Measurements from ENCODE around the gene FRMD5. TPM values are rescaled to one million over a fixed set of nuclear protein-coding genes. Genes with fewer than 3 reads are reported as not detected.

The FRMD5 gene
- total RNA-seq, 1 donor from 2014 or later = 62.4 TPM

DNA sequence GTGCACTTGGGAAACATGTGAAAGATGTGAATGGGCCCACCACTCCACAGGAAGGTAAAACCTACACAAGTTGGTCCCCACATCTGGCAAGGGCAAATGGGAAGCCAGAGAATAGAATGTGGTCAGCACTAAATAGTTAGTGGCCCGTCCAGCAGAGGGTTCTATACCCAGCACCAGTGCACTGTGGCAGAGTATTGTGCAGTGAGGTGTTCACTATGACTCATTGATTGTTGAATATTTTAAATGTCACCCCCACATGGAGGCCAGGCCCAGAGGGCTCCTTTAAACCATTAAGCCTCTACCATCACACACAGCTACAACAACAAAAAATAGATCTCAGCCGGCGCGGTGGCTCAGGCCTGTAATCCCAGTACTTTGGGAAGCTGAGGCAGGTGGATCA, 11.7 kb downstream of the FRMD5 start:
- no peaks in the 10 kb centered on the region for H3K36me3 ChIP-seq
- TF ChIP-seq, protein P1, sequence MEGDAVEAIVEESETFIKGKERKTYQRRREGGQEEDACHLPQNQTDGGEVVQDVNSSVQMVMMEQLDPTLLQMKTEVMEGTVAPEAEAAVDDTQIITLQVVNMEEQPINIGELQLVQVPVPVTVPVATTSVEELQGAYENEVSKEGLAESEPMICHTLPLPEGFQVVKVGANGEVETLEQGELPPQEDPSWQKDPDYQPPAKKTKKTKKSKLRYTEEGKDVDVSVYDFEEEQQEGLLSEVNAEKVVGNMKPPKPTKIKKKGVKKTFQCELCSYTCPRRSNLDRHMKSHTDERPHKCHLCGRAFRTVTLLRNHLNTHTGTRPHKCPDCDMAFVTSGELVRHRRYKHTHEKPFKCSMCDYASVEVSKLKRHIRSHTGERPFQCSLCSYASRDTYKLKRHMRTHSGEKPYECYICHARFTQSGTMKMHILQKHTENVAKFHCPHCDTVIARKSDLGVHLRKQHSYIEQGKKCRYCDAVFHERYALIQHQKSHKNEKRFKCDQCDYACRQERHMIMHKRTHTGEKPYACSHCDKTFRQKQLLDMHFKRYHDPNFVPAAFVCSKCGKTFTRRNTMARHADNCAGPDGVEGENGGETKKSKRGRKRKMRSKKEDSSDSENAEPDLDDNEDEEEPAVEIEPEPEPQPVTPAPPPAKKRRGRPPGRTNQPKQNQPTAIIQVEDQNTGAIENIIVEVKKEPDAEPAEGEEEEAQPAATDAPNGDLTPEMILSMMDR (IDR thresholded peaks at IDR 0.05; ENCODE audit: borderline replicate concordance) = no peak
- H3K27ac ChIP-seq (replicated peaks) = no peak overlapping the region
- H3K27me3 ChIP-seq (ENCODE audit: low read depth) = no peaks in the 10 kb centered on the region
- no peaks in the 10 kb centered on the region for H3K9me3 ChIP-seq (replicated peaks)
- intact Hi-C loops (cut with micrococcal nuclease) = no loop called here
- H3K4me1 ChIP-seq = peaks cover 13% of the 10 kb centered on the region
- H3K4me3 ChIP-seq = no peak overlapping the region
- no peak for DNase-seq

DNA sequence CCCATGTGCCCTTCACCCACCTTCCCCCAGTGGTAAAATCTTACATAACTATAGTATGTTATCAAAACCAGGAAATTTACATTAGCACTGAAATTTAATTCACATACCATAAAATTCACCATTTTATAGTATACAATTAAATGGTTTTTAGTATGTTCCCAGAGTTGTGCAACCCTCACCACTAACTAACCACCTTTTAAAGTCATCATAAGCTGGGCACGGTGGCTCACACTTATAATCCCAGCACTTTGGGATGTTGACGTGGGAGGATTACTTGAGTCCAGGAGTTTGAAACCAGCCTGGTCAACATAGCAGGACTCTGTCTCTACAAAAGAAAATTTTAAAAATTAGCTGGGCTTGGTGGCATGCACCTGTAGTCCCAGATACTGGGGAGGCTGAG, 13.7 kb downstream of the FRMD5 start:
- no peaks in the 10 kb centered on the region for H3K9me3 ChIP-seq (replicated peaks)
- H3K4me3 ChIP-seq = no peak overlapping the region
- H3K27me3 ChIP-seq (ENCODE audit: low read depth) = no peaks in the 10 kb centered on the region
- TF ChIP-seq, protein P1 (IDR thresholded peaks at IDR 0.05; ENCODE audit: borderline replicate concordance) = no peak
- intact Hi-C loops (cut with micrococcal nuclease) = no loop called here
- no peak for DNase-seq
- H3K36me3 ChIP-seq = no peaks in the 10 kb centered on the region
- no peak overlapping the region for H3K27ac ChIP-seq (replicated peaks)
- peaks cover 4% of the 10 kb centered on the region for H3K4me1 ChIP-seq

DNA sequence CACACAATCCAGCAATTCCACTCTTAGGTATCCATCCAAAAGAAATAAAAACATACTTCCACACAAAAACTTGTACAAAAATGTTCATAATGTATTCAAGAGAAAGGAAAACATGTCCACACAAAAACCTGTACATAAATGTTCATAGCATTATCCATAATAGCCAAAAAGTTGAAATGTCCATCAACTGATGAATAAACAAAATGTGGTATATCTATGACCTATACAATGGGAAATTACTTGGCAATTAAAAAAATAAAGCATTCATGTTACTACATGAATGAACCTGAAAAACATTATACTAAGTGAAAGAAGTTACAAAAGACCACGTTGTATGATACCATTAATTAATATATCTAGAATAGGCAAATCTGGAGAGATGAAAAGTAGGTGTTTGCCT, 17.9 kb downstream of the FRMD5 start:
- Histone ChIP-seq H3K9me3 (replicated peaks) (no peaks in the 10 kb centered on the region), H3K36me3 (no peaks in the 10 kb centered on the region), H3K4me3 (no peak overlapping the region), H3K27me3 (ENCODE audit: low read depth) (peaks cover 4% of the 10 kb centered on the region), H3K27ac (replicated peaks) (no peak overlapping the region), H3K4me1 (no peaks in the 10 kb centered on the region)
- TF ChIP-seq, protein P1 (IDR thresholded peaks at IDR 0.05; ENCODE audit: borderline replicate concordance) = no peak
- intact Hi-C loops (cut with micrococcal nuclease) = no loop called here
- no peak for DNase-seq

DNA sequence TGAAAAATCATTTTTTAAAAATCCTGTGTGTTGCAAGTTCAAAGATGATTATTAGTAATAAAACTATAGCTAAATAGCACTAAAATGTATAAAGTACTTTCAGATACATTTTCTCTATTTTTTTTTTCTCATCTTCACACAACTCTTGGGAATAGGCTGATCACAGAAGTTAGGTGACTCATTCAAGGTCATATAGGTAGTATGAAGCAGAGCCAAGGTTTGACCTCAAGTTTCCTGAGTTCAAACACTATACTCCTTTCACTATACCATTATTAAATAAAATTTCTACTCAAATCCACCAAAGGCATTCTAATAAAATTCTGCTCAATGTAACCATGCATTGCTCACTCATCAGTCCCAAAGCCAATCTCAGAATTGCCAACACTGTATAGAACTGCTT, 21.3 kb downstream of the FRMD5 start:
- Histone ChIP-seq H3K36me3 (no peaks in the 10 kb centered on the region), H3K4me1 (no peaks in the 10 kb centered on the region), H3K4me3 (no peak overlapping the region), H3K27me3 (ENCODE audit: low read depth) (peaks cover 9% of the 10 kb centered on the region), H3K27ac (replicated peaks) (no peak overlapping the region), H3K9me3 (replicated peaks) (no peaks in the 10 kb centered on the region)
- TF ChIP-seq, protein P1 (IDR thresholded peaks at IDR 0.05; ENCODE audit: borderline replicate concordance) = no peak
- intact Hi-C loops (cut with micrococcal nuclease) = no loop called here
- no peak for DNase-seq

DNA sequence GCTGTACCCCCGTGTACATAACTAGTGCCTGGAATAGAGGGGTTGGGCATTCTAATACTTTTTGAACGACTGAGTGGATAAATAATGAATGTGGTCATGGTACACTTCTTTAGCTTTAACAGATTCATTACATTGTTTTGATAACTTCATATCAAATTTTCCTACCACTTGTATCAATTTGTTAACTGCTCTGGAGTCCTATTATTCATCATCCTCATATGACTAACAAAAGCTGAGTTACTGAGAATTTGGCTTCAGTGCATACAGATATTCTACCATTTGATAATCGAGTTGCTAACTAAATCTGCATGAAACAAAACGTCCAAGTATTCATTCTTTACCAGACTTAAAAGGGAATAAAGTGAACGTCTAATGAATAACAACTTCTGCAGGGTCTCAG, 31.7 kb downstream of the FRMD5 start:
- TF ChIP-seq, protein P1 (IDR thresholded peaks at IDR 0.05; ENCODE audit: borderline replicate concordance) = no peak

DNA sequence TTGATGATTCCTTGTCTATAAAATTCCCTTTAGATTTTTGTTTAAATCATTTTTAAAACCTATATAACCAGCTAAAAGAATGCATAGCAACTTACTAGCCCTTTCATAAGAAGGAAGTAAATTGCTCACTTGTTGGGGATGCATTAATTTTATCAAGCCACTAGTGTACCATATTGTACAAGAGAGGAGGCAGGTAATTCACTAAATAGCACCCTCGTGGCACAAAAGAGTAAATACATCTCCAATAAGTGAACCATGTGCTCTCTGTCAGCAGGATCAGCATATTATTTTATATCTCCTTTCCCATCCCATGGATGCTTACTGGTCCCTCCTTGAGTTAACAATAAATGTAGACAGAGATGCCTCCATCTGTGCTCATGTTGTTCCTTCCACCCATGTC, 34.3 kb downstream of the FRMD5 start:
- no peaks in the 10 kb centered on the region for H3K27me3 ChIP-seq (ENCODE audit: low read depth)
- no peaks in the 10 kb centered on the region for H3K36me3 ChIP-seq
- H3K27ac ChIP-seq (replicated peaks) = no peak overlapping the region
- H3K4me1 ChIP-seq = no peaks in the 10 kb centered on the region
- TF ChIP-seq, protein P1 (IDR thresholded peaks at IDR 0.05; ENCODE audit: borderline replicate concordance) = no peak
- H3K9me3 ChIP-seq (replicated peaks) = no peaks in the 10 kb centered on the region
- H3K4me3 ChIP-seq = no peak overlapping the region
- DNase-seq = no peak
- intact Hi-C loops (cut with micrococcal nuclease) = no loop called here

More for the DNA sequence above, 31.7 kb downstream of the FRMD5 start:
- no peaks in the 10 kb centered on the region for H3K9me3 ChIP-seq (replicated peaks)
- H3K27ac ChIP-seq (replicated peaks) = no peak overlapping the region
- no peak for DNase-seq
- intact Hi-C loops (cut with micrococcal nuclease) = no loop called here
- no peak overlapping the region for H3K4me3 ChIP-seq
- no peaks in the 10 kb centered on the region for H3K36me3 ChIP-seq
- no peaks in the 10 kb centered on the region for H3K27me3 ChIP-seq (ENCODE audit: low read depth)
- no peaks in the 10 kb centered on the region for H3K4me1 ChIP-seq

Data from left ventricle myocardium inferior (tissue), 1 donor.